ENCODE measurements around the gene ARRDC1. TPM values are rescaled to one million over a fixed set of nuclear protein-coding genes. Genes with fewer than 3 reads are reported as not detected.
"Not testable (repeated sequence)": the region's sequence is repeated elsewhere in the genome, so short reads cannot be mapped to it uniquely, and the experiment has no call there.

Gene ARRDC1
- total and polyA plus RNA-seq, 9 of the 15 experiments (the other 6 are each of a cell fraction or from before 2014, with no cell fraction given) = 0.21 to 45.3 (median 18.6) TPM

DNA sequence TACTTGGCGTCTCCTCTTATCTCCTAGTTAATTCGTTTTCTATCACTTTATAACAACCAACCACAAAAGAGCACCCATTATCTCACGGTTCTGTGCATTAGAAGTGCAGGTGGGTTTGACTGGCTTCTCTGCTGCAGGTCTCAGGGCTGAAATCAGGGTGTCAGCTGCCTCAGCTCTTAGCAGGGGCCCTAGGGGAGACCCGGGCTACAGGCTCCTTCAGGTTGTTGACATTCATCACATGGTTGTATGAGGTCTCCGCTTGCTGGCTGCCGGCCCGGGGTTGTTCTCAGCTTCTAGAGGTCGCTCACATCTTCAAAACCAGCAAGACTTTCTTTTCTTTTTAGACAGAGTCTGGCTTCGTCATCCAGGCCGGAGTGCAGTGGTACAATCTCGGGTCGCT is 12.3 kb upstream of the ARRDC1 start:
- DNase-seq (ENCODE audit: extremely low read depth in 1 of 4, low spot score in 3 of 4) = no peak
- ATAC-seq = no peak
- H3K4me3 ChIP-seq = no peak overlapping the region
- no peaks in the 10 kb centered on the region for H3K9me1 ChIP-seq (ENCODE audit: control insufficient read depth, insufficient read depth, low read length)
- no peaks in the 10 kb centered on the region for H3K9me3 ChIP-seq (replicated peaks; ENCODE audit: control insufficient read depth, insufficient read depth, low read depth, low read length)
- intact Hi-C loops (cut with micrococcal nuclease) (no loop called here), in situ Hi-C loops (cut with MboI) (no loop called here)
- no peaks in the 10 kb centered on the region for H3K27me3 ChIP-seq (ENCODE audit: control insufficient read depth in 2 of 2, insufficient read depth in 2 of 2, low read length in 2 of 2)
- no peak overlapping the region for H3K4me2 ChIP-seq (ENCODE audit: insufficient read depth, low read length)
- WGBS (ENCODE audit: insufficient coverage, low coverage, missing lambda C conversion rate) = 38% methylated on average over 12 of the region's 12 CpGs
- H3K4me1 ChIP-seq (replicated peaks in 1 of 2; ENCODE audit: control insufficient read depth in 2 of 2, insufficient read depth in 2 of 2, low read length in 2 of 2) = peaks cover 21 to 35% of the 10 kb centered on the region in 2 experiments; a peak in 4 of 5 replicates
- no peak for TF ChIP-seq ZNF75A (CRISPR knock-in tag; IDR thresholded peaks at IDR 0.05)
- no peak for TF ChIP-seq PHF8 (IDR thresholded peaks at IDR 0.05; ENCODE audit: borderline replicate concordance, low read length)
- TF ChIP-seq ZFP30 (CRISPR knock-in tag; IDR thresholded peaks at IDR 0.05; ENCODE audit: borderline replicate concordance) = no peak
- no peak for TF ChIP-seq CBFA2T2 (conservative IDR thresholded peaks at IDR 0.05)
- no peak for TF ChIP-seq NFATC3 (IDR thresholded peaks at IDR 0.05)
- TF ChIP-seq PPARD (CRISPR knock-in tag; IDR thresholded peaks at IDR 0.05) = no peak
- no peak for TF ChIP-seq BRD4 (IDR thresholded peaks at IDR 0.05)
- no peak for TF ChIP-seq NEUROD1 (IDR thresholded peaks at IDR 0.05; ENCODE audit: borderline replicate concordance, low read depth, low read length, partially characterized antibody)
- H4K20me1 ChIP-seq (replicated peaks; ENCODE audit: control insufficient read depth, insufficient read depth, low read length) = 0 out of 2 replicates have a peak, but pooled peaks cover 13% of the 10 kb centered on the region
- peak overlapping the region in 1 of 2 experiments; percentile 65; a peak in 1 of 4 replicates for H3K9ac ChIP-seq (ENCODE audit: insufficient read depth in 1 of 2, low read depth in 2 of 2, low read length in 2 of 2)
- no peak overlapping the region for H2AFZ ChIP-seq (ENCODE audit: low read depth, low read length)
- no TSS peak for BruUV-seq (replicated peaks)
- no peak for FAIRE-seq
- ChIA-PET POLR2A (interaction anchor here (0.6 to 4.2 kb wide), 3 partner anchors 10 to 261 kb away, joined by 3 to 28 read pairs (median 3); no protein-coding TSS in a partner anchor), CTCF (ENCODE audit: low intra/inter-chr PET ratio) (no interaction called here)
- peaks cover 25% of the 10 kb centered on the region for H3K79me2 ChIP-seq (ENCODE audit: control insufficient read depth, insufficient read depth, low read length)
- no peak overlapping the region for H3K27ac ChIP-seq (ENCODE audit: extremely low read depth, low read depth, low read length)
- peaks cover 10% of the 10 kb centered on the region; the same call in 2 of the 3 replicates for H3K36me3 ChIP-seq (ENCODE audit: control insufficient read depth, insufficient read depth, low read length)

- in situ Hi-C loops (cut with MboI); intact Hi-C loops (cut with micrococcal nuclease); BruUV-seq (replicated peaks); H3K4me3 ChIP-seq; H3K9me3 ChIP-seq (replicated peaks; ENCODE audit: control insufficient read depth, insufficient read depth, low read depth, low read length); H3K4me1 ChIP-seq (replicated peaks in 1 of 2; ENCODE audit: control insufficient read depth in 2 of 2, insufficient read depth in 2 of 2, low read length in 2 of 2); H3K9me1 ChIP-seq (ENCODE audit: control insufficient read depth, insufficient read depth, low read length); H3K36me3 ChIP-seq (ENCODE audit: control insufficient read depth, insufficient read depth, low read length); DNase-seq (ENCODE audit: extremely low read depth in 1 of 4, low spot score in 3 of 4); H4K20me1 ChIP-seq (replicated peaks; ENCODE audit: control insufficient read depth, insufficient read depth, low read length); H3K27ac ChIP-seq (ENCODE audit: extremely low read depth, low read depth, low read length); H3K4me2 ChIP-seq (ENCODE audit: insufficient read depth, low read length); H3K27me3 ChIP-seq (ENCODE audit: control insufficient read depth in 2 of 2, insufficient read depth in 2 of 2, low read length in 2 of 2); CTCF ChIA-PET (ENCODE audit: low intra/inter-chr PET ratio); ATAC-seq; H3K9ac ChIP-seq (ENCODE audit: insufficient read depth in 1 of 2, low read depth in 2 of 2, low read length in 2 of 2); H3K79me2 ChIP-seq (ENCODE audit: control insufficient read depth, insufficient read depth, low read length); H2AFZ ChIP-seq (ENCODE audit: low read depth, low read length); FAIRE-seq: not testable (repeated sequence)
- POLR2A ChIA-PET = interaction anchor here (0.7 kb wide), 1 partner anchor 277 kb away, joined by 3 read pairs; no protein-coding TSS in a partner anchor
- 82% methylated on average over 3 of the region's 7 CpGs for WGBS (ENCODE audit: insufficient coverage, low coverage, missing lambda C conversion rate)
Observed at GRCh38 chr9:137596577-137596976, 8.9 kb upstream of the ARRDC1 start.

All from K562 (cell line).